ENCODE results near the gene SHROOM3. TPM values are rescaled to one million over a fixed set of nuclear protein-coding genes. Genes with fewer than 3 reads are reported as not detected.

The SHROOM3 gene
- total and polyA plus RNA-seq, 2 of the 13 experiments (the other 11 are each of a cell fraction or from before 2014, with no cell fraction given) = 0.01 TPM; not detected in 1

- TF ChIP-seq BCL3 (CRISPR knock-in tag; IDR thresholded peaks at IDR 0.05) (no peak), HDAC2 (CRISPR knock-in tag; IDR thresholded peaks at IDR 0.05) (peak; percentile 50; the same call in 1 of the 2 replicates), FOXA1 (IDR thresholded peaks at IDR 0.05) (no peak; the same call in 1 of the 2 replicates), FOXA1 (CRISPR knock-in tag; IDR thresholded peaks at IDR 0.05) (0 out of 2 replicates have a peak, but pooled peaks have one; percentile 49), ARID3A (IDR thresholded peaks at IDR 0.05; ENCODE audit: low read depth, low read length) (0 out of 2 replicates have a peak, but pooled peaks have one; percentile 34)
These were observed 136.2 kb downstream of the SHROOM3 start (continued) for GRCh38 chr4:76571274-76571673.

GRCh38 chr4:76572224-76572623 lies 137.2 kb downstream of the SHROOM3 start:
- H3K79me2 ChIP-seq (ENCODE audit: insufficient read depth, low read length) = no peaks in the 10 kb centered on the region
- no peak for TF ChIP-seq HDAC6 (IDR thresholded peaks at IDR 0.05; ENCODE audit: low read depth, low read length)
- no peak for TF ChIP-seq ZNF574 (CRISPR knock-in tag; IDR thresholded peaks at IDR 0.05)
- no peak for TF ChIP-seq RFXAP (CRISPR knock-in tag; IDR thresholded peaks at IDR 0.05; ENCODE audit: borderline replicate concordance)
- TF ChIP-seq ZSCAN21 (CRISPR knock-in tag; IDR thresholded peaks at IDR 0.05; ENCODE audit: borderline replicate concordance) = no peak
- TF ChIP-seq ZNF232 (CRISPR knock-in tag; IDR thresholded peaks at IDR 0.05; ENCODE audit: borderline replicate concordance) = no peak
- TF ChIP-seq ZNF256 (CRISPR knock-in tag; conservative IDR thresholded peaks at IDR 0.05) = no peak
- TF ChIP-seq ZNF674 (CRISPR knock-in tag; IDR thresholded peaks at IDR 0.05; ENCODE audit: low read depth) = no peak
- TF ChIP-seq AGO2 (optimal IDR thresholded peaks at IDR 0.05; ENCODE audit: low read depth, low read length) = no peak
- TF ChIP-seq ZNF740 (CRISPR knock-in tag; IDR thresholded peaks at IDR 0.05) = no peak
- TF ChIP-seq XRCC5 (optimal IDR thresholded peaks at IDR 0.05; ENCODE audit: low read length) = no peak
- DNase-seq (ENCODE audit: low spot score) = no peak
- no peaks in the 10 kb centered on the region; a peak in 1 of 5 replicates for H3K27me3 ChIP-seq (ENCODE audit: control insufficient read depth in 1 of 2, insufficient read depth in 2 of 2, low read length in 2 of 2)
- ATAC-seq = no peak
- H3K9me3 ChIP-seq (ENCODE audit: low read length) = no peaks in the 10 kb centered on the region
- H3K4me3 ChIP-seq (replicated peaks in 1 of 3; ENCODE audit: insufficient read depth in 1 of 3, low read depth in 2 of 3, low read length in 3 of 3) = no peak overlapping the region
- no peaks in the 10 kb centered on the region for H4K20me1 ChIP-seq (ENCODE audit: insufficient read depth, low read length)
- H3K27ac ChIP-seq (ENCODE audit: extremely low read length, insufficient read depth, low read length) = no peak overlapping the region
- CTCF ChIA-PET (ENCODE audit: low intra/inter-chr PET ratio, low total read pairs) = no interaction called here
- peaks cover 33% of the 10 kb centered on the region for H3K4me1 ChIP-seq (ENCODE audit: insufficient read depth, low read length)
- no peak overlapping the region for H3K4me2 ChIP-seq (ENCODE audit: low read depth, low read length)
- BruUV-seq (replicated peaks) = no TSS peak
- H3K9ac ChIP-seq (ENCODE audit: insufficient read depth, low read depth, low read length) = no peak overlapping the region
- H3K36me3 ChIP-seq (replicated peaks in 1 of 2; ENCODE audit: control insufficient read depth in 1 of 2, insufficient read depth in 2 of 2, low read length in 2 of 2) = no peaks in the 10 kb centered on the region
- 0% methylated on average over 2 of the region's 2 CpGs for WGBS (ENCODE audit: low lambda C conversion rate)
- H2AFZ ChIP-seq (ENCODE audit: low read length) = no peak overlapping the region
- intact Hi-C loops (cut with micrococcal nuclease; ENCODE audit: unreplicated experiment) = no loop called here
- in situ Hi-C loops (cut with HindIII; ENCODE audit: extremely low pct_ligation_motif_present, low pct_unique_long_range_greater_than_20kb) = no loop called here
- POLR2A ChIA-PET = no interaction called here
- FAIRE-seq = no peak

Measured in HepG2 (cell line).